OCI-LY1 (cell line): ENCODE measurements around the gene DLX5.

Experiments used
- H2AFZ ChIP-seq: fragments of 200-600 bp; sonication (generic), shearing (Covaris generic); 2 replicates; pipeline ENCODE4 v1.6.0; 2014; ENCODE audit warnings: antibody characterized with exemption, mild to moderate bottlenecking, low read length
- H3F3A ChIP-seq: fragments of 200-600 bp; sonication (generic), shearing (Covaris generic); 2 replicates; pipeline ENCODE4 v1.6.0; 2014; ENCODE audit warnings: mild to moderate bottlenecking, antibody characterized with exemption, low read length, moderate library complexity; ENCODE audit not compliant: insufficient read depth
- H3K27ac ChIP-seq: fragments of 200-600 bp; sonication (generic); 2 replicates; pipeline ENCODE4 v1.5.1; 2014; ENCODE audit warnings: low read length, mixed run types, mild to moderate bottlenecking, low read depth; ENCODE audit not compliant: poor library complexity, severe bottlenecking
- H3K27me3 ChIP-seq: fragments of 200-600 bp; sonication (generic); 2 replicates; pipeline ENCODE4 v1.6.0; 2014; ENCODE audit warnings: antibody characterized with exemption, mild to moderate bottlenecking, low read length, moderate library complexity; ENCODE audit not compliant: insufficient read depth
- H3K36me3 ChIP-seq: fragments of 200-600 bp; sonication (generic); 2 replicates; pipeline ENCODE4 v1.6.1; 2014; ENCODE audit warnings: mild to moderate bottlenecking, antibody characterized with exemption, low read length, moderate library complexity, mixed read lengths; ENCODE audit not compliant: insufficient read depth
- H3K4me1 ChIP-seq: fragments of 200-600 bp; sonication (generic); 2 replicates; pipeline ENCODE4 v1.5.1; 2014; ENCODE audit warnings: mild to moderate bottlenecking, low read length, moderate library complexity; ENCODE audit not compliant: insufficient read depth, severe bottlenecking
- H3K4me2 ChIP-seq: fragments of 200-600 bp; sonication (generic), shearing (Covaris generic); 2 replicates; pipeline ENCODE4 v1.6.1; 2014; ENCODE audit warnings: low read length
- H3K4me3 ChIP-seq: fragments of 200-600 bp; sonication (generic); 2 replicates; pipeline ENCODE4 v1.5.1; 2014; ENCODE audit warnings: low read length, low read depth, mild to moderate bottlenecking, mixed read lengths; ENCODE audit not compliant: poor library complexity, severe bottlenecking
- H3K79me2 ChIP-seq: fragments of 200-600 bp; shearing (Covaris generic); 2 replicates; pipeline ENCODE4 v1.6.1; 2016; ENCODE audit warnings: mixed run types, low read length, mixed read lengths; ENCODE audit not compliant: insufficient read depth
- H3K9ac ChIP-seq: fragments of 200-600 bp; sonication (generic), shearing (Covaris generic); 2 replicates; pipeline ENCODE4 v1.6.1; 2014; ENCODE audit warnings: mild to moderate bottlenecking, low read length, mixed read lengths
- H3K9me2 ChIP-seq: fragments of 200-600 bp; sonication (generic), shearing (Covaris generic); 2 replicates; pipeline ENCODE4 v1.6.1; 2014; ENCODE audit warnings: low read depth, mild to moderate bottlenecking, low read length, mixed read lengths
- H3K9me3 ChIP-seq: fragments of 200-600 bp; shearing (Covaris generic); 2 replicates; pipeline ENCODE4 v1.6.1; 2014; ENCODE audit warnings: low read length, mixed read lengths
- H4K20me1 ChIP-seq: fragments of 200-600 bp; sonication (generic), shearing (Covaris generic); 2 replicates; pipeline ENCODE4 v1.6.0; 2016; ENCODE audit warnings: mild to moderate bottlenecking, low read length; ENCODE audit not compliant: insufficient read depth
- EZH2 ChIP-seq: fragments of 200-600 bp; sonication (generic), shearing (Covaris generic); IDR thresholded peaks from 2 replicates; pipeline ENCODE4 v1.8.0; 2017; ENCODE audit warnings: borderline replicate concordance, mixed run types, mild to moderate bottlenecking, antibody characterized with exemption, low read length, moderate library complexity, mixed read lengths
- TF ChIP-seq, protein P1 (sequence below): fragments of 200-600 bp; sonication (generic), shearing (Covaris generic); IDR thresholded peaks from 2 replicates; pipeline ENCODE4 v1.5.1; 2017; ENCODE audit warnings: mild to moderate bottlenecking, antibody characterized with exemption, low read length, moderate library complexity, mixed read lengths

DLX5 gene

DNA sequence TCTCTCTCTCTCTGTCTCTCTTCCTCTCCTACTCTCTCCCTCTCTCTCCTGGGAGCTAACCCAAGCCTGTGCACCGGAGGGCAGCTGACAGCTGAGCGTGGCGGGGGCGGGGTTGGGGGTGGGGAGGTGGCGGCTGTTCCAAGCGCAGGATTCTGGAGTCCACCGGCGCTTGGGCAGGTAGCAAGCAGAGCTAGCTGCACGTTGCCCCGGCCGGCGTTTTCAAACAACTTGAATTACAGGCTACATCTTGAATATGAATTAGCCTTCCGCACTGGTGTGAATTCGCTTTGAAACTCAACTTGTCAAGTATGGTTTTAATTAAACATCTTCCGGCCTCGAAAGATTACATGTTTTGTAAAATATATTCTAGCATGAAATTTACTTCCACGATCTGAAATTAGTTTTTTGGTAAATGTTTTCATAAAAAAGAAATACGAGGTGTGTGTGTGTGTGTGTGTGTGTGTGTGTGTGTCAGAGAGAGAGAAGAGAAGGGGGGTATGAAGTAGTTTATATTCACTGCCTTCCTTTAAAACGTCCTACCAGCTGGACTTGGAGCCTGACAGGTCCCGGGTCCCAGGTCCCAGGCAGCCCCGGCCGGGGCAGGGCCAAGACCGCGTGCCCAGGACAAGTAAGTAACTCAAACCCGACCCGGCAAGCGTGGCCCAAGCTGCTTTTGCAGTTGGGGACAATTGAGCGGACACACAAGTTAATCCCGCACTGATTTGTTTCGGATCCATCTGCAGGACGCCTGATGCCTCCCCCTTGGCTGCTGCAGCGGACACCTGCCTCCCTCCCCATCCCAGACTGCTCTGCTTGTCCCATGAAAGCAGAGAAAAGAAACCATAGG lies 28.3 kb downstream of the DLX5 start:
- no peak overlapping the region for H3K4me3 ChIP-seq
- H3K4me1 ChIP-seq = no peaks in the 10 kb centered on the region
- no peaks in the 10 kb centered on the region for H3F3A ChIP-seq
- no peaks in the 10 kb centered on the region for H3K79me2 ChIP-seq
- H3K9me3 ChIP-seq = no peaks in the 10 kb centered on the region
- H3K9ac ChIP-seq = no peak overlapping the region
- H3K9me2 ChIP-seq = no peaks in the 10 kb centered on the region
- no peak overlapping the region for H3K4me2 ChIP-seq
- no peaks in the 10 kb centered on the region for H4K20me1 ChIP-seq
- H3K27me3 ChIP-seq = peaks cover 12% of the 10 kb centered on the region; the same call in 1 of the 2 replicates
- no peaks in the 10 kb centered on the region for H3K36me3 ChIP-seq
- TF ChIP-seq, protein P1, sequence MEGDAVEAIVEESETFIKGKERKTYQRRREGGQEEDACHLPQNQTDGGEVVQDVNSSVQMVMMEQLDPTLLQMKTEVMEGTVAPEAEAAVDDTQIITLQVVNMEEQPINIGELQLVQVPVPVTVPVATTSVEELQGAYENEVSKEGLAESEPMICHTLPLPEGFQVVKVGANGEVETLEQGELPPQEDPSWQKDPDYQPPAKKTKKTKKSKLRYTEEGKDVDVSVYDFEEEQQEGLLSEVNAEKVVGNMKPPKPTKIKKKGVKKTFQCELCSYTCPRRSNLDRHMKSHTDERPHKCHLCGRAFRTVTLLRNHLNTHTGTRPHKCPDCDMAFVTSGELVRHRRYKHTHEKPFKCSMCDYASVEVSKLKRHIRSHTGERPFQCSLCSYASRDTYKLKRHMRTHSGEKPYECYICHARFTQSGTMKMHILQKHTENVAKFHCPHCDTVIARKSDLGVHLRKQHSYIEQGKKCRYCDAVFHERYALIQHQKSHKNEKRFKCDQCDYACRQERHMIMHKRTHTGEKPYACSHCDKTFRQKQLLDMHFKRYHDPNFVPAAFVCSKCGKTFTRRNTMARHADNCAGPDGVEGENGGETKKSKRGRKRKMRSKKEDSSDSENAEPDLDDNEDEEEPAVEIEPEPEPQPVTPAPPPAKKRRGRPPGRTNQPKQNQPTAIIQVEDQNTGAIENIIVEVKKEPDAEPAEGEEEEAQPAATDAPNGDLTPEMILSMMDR = no peak
- no peak for TF ChIP-seq EZH2
- no peak overlapping the region for H2AFZ ChIP-seq
- H3K27ac ChIP-seq = no peak overlapping the region

DNA sequence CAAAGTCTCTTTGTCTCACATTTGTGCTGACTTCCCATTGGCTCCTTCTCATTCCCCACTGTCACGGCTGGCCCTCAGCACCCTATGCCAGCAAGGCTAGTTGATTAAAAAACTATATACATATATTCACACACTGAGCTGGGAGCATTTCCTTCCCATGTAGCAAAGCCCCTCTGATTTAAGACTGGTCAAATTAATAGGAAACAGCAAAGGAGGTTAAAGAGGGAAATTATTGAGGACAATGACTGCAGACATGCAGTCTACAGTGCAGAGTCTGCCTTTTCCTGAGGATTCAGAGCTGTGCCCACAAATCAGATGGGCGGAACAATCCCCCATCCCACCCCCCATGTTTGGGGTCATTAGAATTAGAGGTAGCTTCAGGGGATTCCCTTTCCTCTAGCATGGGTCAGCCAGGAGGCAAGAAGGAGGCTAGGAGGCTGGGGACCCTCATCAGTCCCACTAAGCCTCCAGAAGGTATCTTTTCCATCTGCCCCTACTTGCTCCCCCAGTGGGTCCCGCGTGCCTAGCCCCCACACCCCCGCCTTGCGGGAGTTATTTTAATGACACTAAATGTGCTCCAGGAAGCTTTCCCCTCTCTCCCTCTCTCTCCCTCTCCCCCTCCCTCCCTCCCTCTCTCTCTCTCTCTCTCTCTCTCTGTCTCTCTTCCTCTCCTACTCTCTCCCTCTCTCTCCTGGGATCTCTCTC lies 29.1 kb downstream of the DLX5 start:
- Histone ChIP-seq H3K9me3 (no peaks in the 10 kb centered on the region), H3K4me1 (no peaks in the 10 kb centered on the region), H3K79me2 (no peaks in the 10 kb centered on the region), H3K4me2 (no peak overlapping the region), H3K27ac (no peak overlapping the region), H3K9me2 (no peaks in the 10 kb centered on the region), H3K9ac (no peak overlapping the region), H3K27me3 (peaks cover 12% of the 10 kb centered on the region; the same call in 1 of the 2 replicates), H2AFZ (no peak overlapping the region), H4K20me1 (no peaks in the 10 kb centered on the region), H3F3A (no peaks in the 10 kb centered on the region), H3K4me3 (no peak overlapping the region), H3K36me3 (no peaks in the 10 kb centered on the region)
- TF ChIP-seq, protein P1 = no peak
- TF ChIP-seq EZH2 = no peak

DNA sequence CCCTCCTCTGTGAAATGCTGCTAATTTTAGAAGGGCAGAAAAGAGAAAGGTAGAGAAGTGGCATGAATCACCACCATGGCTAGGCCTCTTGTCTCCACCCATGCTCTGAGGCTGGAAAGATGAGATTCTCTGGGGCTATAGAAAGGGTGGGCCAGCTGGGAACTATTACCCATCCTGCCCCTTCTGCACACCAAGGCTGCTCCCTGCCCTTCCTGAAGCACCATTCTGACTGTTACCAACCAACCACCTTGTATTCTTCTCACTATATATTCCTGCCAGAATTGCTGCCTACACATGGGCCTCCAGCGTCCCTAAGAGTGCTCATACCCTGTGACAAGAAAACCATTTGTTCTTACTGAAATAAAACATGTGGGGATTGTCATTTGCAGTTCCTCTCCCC lies 30.7 kb downstream of the DLX5 start:
- no peaks in the 10 kb centered on the region for H3K4me1 ChIP-seq
- H3F3A ChIP-seq = no peaks in the 10 kb centered on the region
- peaks cover 12% of the 10 kb centered on the region; the same call in 1 of the 2 replicates for H3K27me3 ChIP-seq
- H3K79me2 ChIP-seq = no peaks in the 10 kb centered on the region
- no peak overlapping the region for H3K9ac ChIP-seq
- H2AFZ ChIP-seq = no peak overlapping the region
- H4K20me1 ChIP-seq = no peaks in the 10 kb centered on the region
- H3K9me3 ChIP-seq = no peaks in the 10 kb centered on the region
- no peak overlapping the region for H3K4me2 ChIP-seq
- TF ChIP-seq EZH2 = no peak
- no peaks in the 10 kb centered on the region for H3K36me3 ChIP-seq
- no peak overlapping the region for H3K27ac ChIP-seq
- H3K4me3 ChIP-seq = no peak overlapping the region
- no peaks in the 10 kb centered on the region for H3K9me2 ChIP-seq
